T-helper 9 cell (primary cell): Measurements from ENCODE around the gene COLEC11.
"Not testable (repeated sequence)": the region's sequence is repeated elsewhere in the genome, so short reads cannot be mapped to it uniquely, and the experiment has no call there.

ENCODE experiments used
- DNase-seq: peaks from one replicate; pipeline ENCODE4 v3.0.0-alpha.2; 2020

COLEC11 gene

GRCh38 chr2:3606370-3607201 lies 11.7 kb downstream of the COLEC11 start:
- no peak for DNase-seq

- no peak for DNase-seq
Observed at GRCh38 chr2:3608373-3609278, 13.7 kb downstream of the COLEC11 start.

- not testable (repeated sequence) for DNase-seq
Observed at GRCh38 chr2:3609279-3609673, 14.4 kb downstream of the COLEC11 start.

GRCh38 chr2:3610415-3610814 lies 15.5 kb downstream of the COLEC11 start:
- no peak for DNase-seq

GRCh38 chr2:3610881-3611505 lies 16.1 kb downstream of the COLEC11 start:
- DNase-seq: no peak

GRCh38 chr2:3611589-3611988 lies 16.7 kb downstream of the COLEC11 start:
- DNase-seq: no peak

GRCh38 chr2:3612639-3613523 lies 18.0 kb downstream of the COLEC11 start:
- no peak for DNase-seq

- DNase-seq: no peak
Observed at GRCh38 chr2:3613524-3613905, 18.6 kb downstream of the COLEC11 start.

GRCh38 chr2:3614743-3615142 lies 19.8 kb downstream of the COLEC11 start:
- not testable (repeated sequence) for DNase-seq

- DNase-seq: not testable (repeated sequence)
Observed at GRCh38 chr2:3615541-3616200, 20.8 kb downstream of the COLEC11 start.

GRCh38 chr2:3616435-3617197 lies 21.7 kb downstream of the COLEC11 start:
- DNase-seq: not testable (repeated sequence)

GRCh38 chr2:3617198-3617890 lies 22.4 kb downstream of the COLEC11 start:
- no peak for DNase-seq

GRCh38 chr2:3618367-3618766 lies 23.5 kb downstream of the COLEC11 start:
- no peak for DNase-seq

- DNase-seq: no peak
Observed at GRCh38 chr2:3619033-3619432, 24.1 kb downstream of the COLEC11 start.

- DNase-seq: not testable (repeated sequence)
Observed at GRCh38 chr2:3619661-3620060, 24.7 kb downstream of the COLEC11 start.

GRCh38 chr2:3620834-3621233 lies 25.9 kb downstream of the COLEC11 start:
- DNase-seq: no peak

- no peak for DNase-seq
Observed at GRCh38 chr2:3622967-3623366, 28.1 kb downstream of the COLEC11 start.

- no peak for DNase-seq
Observed at GRCh38 chr2:3624059-3624794, 29.3 kb downstream of the COLEC11 start.

GRCh38 chr2:3625186-3625585 lies 30.3 kb downstream of the COLEC11 start:
- DNase-seq: no peak
